ENCODE data around the gene CAMK2A.

Gene CAMK2A

DNA sequence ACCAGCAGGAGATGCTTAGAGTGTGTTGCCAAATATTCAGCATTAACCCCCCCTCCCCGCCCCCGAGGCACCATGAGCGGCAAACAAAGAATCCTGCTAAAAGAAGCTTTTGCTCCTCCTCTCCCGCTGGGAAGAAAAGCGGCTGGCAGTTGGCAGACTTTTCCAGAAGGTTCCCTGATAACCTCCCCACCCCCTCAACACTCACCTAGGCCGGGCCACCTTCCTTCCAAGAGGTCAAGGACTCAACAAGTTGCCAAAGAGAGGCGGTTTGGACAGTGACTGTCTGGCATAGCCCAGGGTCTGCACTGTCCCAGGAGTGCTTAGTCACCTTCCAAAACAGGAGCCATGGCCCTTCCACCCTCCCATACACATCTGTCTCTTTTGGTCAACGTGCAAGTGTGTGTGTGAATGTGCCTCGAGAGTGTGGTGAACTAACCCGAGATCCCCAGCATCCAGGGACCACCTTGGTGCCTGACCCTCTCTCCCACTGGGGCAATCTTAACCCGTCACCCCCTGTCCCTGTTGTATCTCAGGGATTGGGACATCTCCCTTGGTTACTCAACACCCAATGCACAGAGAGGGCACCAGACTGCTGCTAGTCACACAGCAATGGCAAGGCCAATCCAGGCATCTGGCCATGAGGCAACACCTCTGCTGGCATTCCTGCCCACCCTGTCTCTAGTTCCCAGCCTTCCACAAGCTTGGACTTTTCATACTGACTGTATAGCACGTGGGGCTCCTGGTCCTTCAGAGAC, 18.9 kb downstream of the CAMK2A start:
- Histone ChIP-seq H3K4me2 (ENCODE audit: low read length) (no peak overlapping the region), H3K36me3 (ENCODE audit: insufficient read depth, low read length) (no peaks in the 10 kb centered on the region), H3K4me1 (ENCODE audit: control insufficient read depth, insufficient read depth, low read length) (peaks cover 3% of the 10 kb centered on the region), H3K4me3 (ENCODE audit: low read length) (no peak overlapping the region), H3K27me3 (ENCODE audit: control insufficient read depth, insufficient read depth, low read length) (peaks cover 7% of the 10 kb centered on the region), H3K9me3 (replicated peaks; ENCODE audit: low read length) (no peaks in the 10 kb centered on the region), H3K9ac (ENCODE audit: low read depth, low read length) (no peak overlapping the region)

DNA sequence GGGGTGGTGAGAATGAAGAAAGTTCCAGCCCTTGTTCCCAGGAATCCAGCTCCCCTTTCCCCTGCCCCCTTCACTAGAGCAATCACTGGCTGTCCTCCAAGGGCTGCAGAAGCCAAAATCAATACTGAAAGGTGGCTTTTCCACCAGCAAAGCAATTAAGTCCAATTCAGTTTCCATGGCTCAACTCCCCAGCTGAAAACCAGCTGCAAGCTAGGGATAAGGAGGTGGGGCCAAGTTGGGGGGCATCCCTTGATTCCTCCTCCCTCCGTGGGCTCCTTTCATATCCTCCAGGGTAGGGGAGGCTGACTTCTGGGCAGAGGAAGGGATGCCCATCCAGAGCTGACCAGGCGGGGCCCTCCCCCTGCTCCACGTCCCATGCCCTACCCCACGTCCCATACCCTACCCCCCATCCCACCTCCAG, 22.7 kb downstream of the CAMK2A start:
- H3K27me3 ChIP-seq (ENCODE audit: control insufficient read depth, insufficient read depth, low read length) = no peaks in the 10 kb centered on the region
- no peak overlapping the region for H3K4me2 ChIP-seq (ENCODE audit: low read length)
- H3K36me3 ChIP-seq (ENCODE audit: insufficient read depth, low read length) = no peaks in the 10 kb centered on the region
- no peak overlapping the region for H3K9ac ChIP-seq (ENCODE audit: low read depth, low read length)
- H3K9me3 ChIP-seq (replicated peaks; ENCODE audit: low read length) = no peaks in the 10 kb centered on the region
- peaks cover 22% of the 10 kb centered on the region for H3K4me1 ChIP-seq (ENCODE audit: control insufficient read depth, insufficient read depth, low read length)
- no peak overlapping the region for H3K4me3 ChIP-seq (ENCODE audit: low read length)

- no peaks in the 10 kb centered on the region for H3K9me3 ChIP-seq (replicated peaks; ENCODE audit: low read length)
- no peak overlapping the region for H3K4me3 ChIP-seq (ENCODE audit: low read length)
- H3K4me2 ChIP-seq (ENCODE audit: low read length) = no peak overlapping the region
- peaks cover 31% of the 10 kb centered on the region for H3K4me1 ChIP-seq (ENCODE audit: control insufficient read depth, insufficient read depth, low read length)
- no peak overlapping the region for H3K9ac ChIP-seq (ENCODE audit: low read depth, low read length)
- no peaks in the 10 kb centered on the region for H3K36me3 ChIP-seq (ENCODE audit: insufficient read depth, low read length)
- H3K27me3 ChIP-seq (ENCODE audit: control insufficient read depth, insufficient read depth, low read length) = no peaks in the 10 kb centered on the region
Observed at GRCh38 chr5:150265870-150266383, 23.6 kb downstream of the CAMK2A start.

DNA sequence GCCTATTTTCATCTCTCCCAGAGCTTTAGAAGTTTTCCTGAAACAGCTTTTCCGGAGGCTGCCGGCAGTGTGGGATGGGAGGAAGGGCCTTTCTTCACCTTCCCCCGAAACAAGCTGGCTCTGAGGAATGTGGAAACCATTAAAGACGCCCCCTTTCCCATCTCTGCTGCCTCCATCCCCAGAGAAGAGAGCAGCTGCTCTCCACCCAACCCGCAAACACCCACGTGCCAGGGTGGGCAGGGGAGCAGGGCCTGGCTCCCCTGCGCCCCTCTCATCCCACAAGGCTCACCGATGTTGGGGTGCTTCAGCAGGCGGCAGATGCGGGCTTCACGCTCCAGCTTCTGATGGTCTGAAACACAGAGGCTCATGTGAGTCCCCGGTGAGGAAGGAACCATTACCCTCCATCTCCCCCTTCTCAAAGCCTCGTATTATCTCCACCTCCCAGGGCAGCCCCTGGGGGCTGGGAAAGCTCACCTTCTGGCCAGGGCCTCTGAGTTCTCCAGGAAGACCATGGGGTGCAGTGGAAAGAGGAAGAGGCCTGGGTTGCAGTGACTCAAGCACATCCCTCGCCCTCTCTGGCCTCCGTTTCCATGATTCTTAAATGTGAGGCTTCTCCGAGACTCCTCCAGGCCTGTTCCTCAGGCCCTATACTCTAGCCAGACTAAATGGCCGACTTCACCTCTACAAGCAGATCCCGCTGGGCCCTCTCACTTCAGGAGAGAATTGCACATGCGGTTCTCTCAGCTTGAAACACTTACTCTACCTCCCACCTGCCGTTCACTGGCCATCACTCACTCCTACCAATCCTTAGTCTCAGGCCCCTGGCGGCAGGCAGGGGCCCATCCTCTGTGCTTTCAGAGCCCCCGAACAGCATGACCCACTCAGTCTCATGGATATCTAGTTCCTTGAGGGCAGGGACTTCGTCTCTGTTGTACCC, 24.6 kb downstream of the CAMK2A start:
- Histone ChIP-seq H3K9me3 (replicated peaks; ENCODE audit: low read length) (no peaks in the 10 kb centered on the region), H3K4me1 (ENCODE audit: control insufficient read depth, insufficient read depth, low read length) (peaks cover 32% of the 10 kb centered on the region), H3K4me3 (ENCODE audit: low read length) (no peak overlapping the region), H3K4me2 (ENCODE audit: low read length) (peak overlapping the region; percentile 55), H3K36me3 (ENCODE audit: insufficient read depth, low read length) (no peaks in the 10 kb centered on the region), H3K27me3 (ENCODE audit: control insufficient read depth, insufficient read depth, low read length) (no peaks in the 10 kb centered on the region), H3K9ac (ENCODE audit: low read depth, low read length) (no peak overlapping the region)

DNA sequence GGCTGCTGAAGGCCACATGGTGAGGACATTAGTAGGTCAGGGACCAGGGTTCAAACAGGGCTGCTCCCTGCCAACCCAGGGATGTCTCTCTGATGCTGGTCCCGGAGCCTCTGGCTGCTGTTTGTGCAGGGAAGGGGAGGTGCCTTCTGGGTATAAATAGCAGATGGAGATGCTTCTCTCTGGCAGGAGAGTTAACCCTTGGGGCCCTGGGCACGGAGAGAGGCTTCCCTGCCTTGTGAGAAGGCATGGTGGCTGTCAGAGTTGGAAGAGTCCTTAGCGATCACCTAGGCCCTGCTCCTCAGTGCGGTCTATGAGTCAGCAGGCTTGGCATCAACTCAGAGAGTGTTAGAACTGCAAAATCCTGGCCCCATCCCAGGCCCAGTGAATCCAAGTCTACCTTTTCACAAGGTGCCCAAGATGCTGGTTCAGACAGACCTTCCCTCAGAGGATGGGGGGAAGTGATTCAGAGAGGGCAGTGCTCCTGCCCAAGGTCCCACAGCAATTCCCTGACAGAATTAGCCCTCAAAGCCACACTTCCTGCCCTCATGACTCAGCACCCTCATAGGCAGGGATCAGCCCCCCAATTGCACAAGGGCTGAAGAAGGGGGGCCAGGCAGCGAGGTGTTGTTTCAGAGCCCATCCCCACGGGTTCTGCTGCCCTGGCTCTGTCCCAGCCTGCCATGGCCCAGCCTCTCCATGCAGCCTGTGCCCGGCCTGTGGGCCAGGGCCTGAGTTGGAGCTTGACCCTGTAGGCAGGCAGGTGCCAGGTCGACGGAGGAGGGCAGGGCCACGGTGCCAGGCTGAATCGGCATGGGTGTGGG, 25.6 kb downstream of the CAMK2A start:
- H3K4me3 ChIP-seq (ENCODE audit: low read length) = peak overlapping the region; percentile 6

GRCh38 chr5:150263375-150263775, 26.2 kb downstream of the CAMK2A start:
- H3K4me2 ChIP-seq (ENCODE audit: low read length) = peak overlapping the region; percentile 55
- H3K9me3 ChIP-seq (replicated peaks; ENCODE audit: low read length) = no peaks in the 10 kb centered on the region
- H3K36me3 ChIP-seq (ENCODE audit: insufficient read depth, low read length) = no peaks in the 10 kb centered on the region
- peak overlapping the region; percentile 12 for H3K9ac ChIP-seq (ENCODE audit: low read depth, low read length)
- H3K27me3 ChIP-seq (ENCODE audit: control insufficient read depth, insufficient read depth, low read length) = no peaks in the 10 kb centered on the region
- H3K4me3 ChIP-seq (ENCODE audit: low read length) = peak overlapping the region; percentile 6
- peaks cover 32% of the 10 kb centered on the region for H3K4me1 ChIP-seq (ENCODE audit: control insufficient read depth, insufficient read depth, low read length)

More for the DNA sequence above, 25.6 kb downstream of the CAMK2A start:
- Histone ChIP-seq H3K27me3 (ENCODE audit: control insufficient read depth, insufficient read depth, low read length) (no peaks in the 10 kb centered on the region), H3K9ac (ENCODE audit: low read depth, low read length) (peak overlapping the region; percentile 12), H3K4me1 (ENCODE audit: control insufficient read depth, insufficient read depth, low read length) (peaks cover 32% of the 10 kb centered on the region), H3K4me2 (ENCODE audit: low read length) (peak overlapping the region; percentile 55), H3K9me3 (replicated peaks; ENCODE audit: low read length) (no peaks in the 10 kb centered on the region), H3K36me3 (ENCODE audit: insufficient read depth, low read length) (no peaks in the 10 kb centered on the region)

DNA sequence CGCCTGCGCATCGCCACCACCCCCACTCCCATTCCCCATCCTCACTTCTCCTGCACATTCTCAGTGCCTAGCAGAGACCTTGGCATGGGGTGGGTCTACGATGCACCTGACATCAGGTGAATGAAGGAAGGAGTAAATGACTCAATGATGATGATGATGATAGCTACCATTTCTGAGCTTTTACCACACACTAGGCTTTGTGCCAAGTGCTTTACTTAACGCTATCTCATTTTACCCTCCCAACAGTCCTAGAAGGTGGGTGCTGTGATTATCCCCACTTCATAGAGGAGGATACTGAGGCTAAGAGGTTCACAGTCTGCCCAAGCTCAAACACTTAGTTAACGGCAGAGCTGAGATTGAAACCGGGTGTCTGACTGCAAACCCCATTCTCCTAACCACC, 27.1 kb downstream of the CAMK2A start:
- no peak overlapping the region for H3K4me3 ChIP-seq (ENCODE audit: low read length)
- H3K4me1 ChIP-seq (ENCODE audit: control insufficient read depth, insufficient read depth, low read length) = peaks cover 32% of the 10 kb centered on the region
- no peak overlapping the region for H3K9ac ChIP-seq (ENCODE audit: low read depth, low read length)
- no peak overlapping the region for H3K4me2 ChIP-seq (ENCODE audit: low read length)
- H3K9me3 ChIP-seq (replicated peaks; ENCODE audit: low read length) = no peaks in the 10 kb centered on the region
- no peaks in the 10 kb centered on the region for H3K27me3 ChIP-seq (ENCODE audit: control insufficient read depth, insufficient read depth, low read length)
- H3K36me3 ChIP-seq (ENCODE audit: insufficient read depth, low read length) = no peaks in the 10 kb centered on the region

DNA sequence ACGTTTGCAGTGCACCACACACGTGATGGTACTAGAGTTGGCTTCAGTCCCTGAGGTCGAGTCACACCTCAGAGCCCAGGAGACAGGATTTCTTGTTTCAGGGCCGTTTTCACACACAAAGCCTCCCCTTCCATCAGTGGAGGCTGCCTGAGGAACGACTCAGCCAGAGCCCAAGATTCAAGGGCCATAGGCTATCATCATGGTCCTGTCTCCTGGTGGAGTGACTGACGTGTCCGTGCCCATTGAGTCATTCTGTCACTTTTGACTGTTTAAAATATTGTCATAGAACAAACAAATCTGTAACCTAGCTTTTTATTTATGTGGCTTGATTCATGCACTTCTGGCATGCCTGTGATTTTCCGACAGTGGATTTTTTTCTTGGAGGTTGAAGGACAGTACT, 28.3 kb downstream of the CAMK2A start:
- H3K36me3 ChIP-seq (ENCODE audit: insufficient read depth, low read length) = no peaks in the 10 kb centered on the region
- H3K27me3 ChIP-seq (ENCODE audit: control insufficient read depth, insufficient read depth, low read length) = no peaks in the 10 kb centered on the region
- no peak overlapping the region for H3K4me3 ChIP-seq (ENCODE audit: low read length)
- no peak overlapping the region for H3K9ac ChIP-seq (ENCODE audit: low read depth, low read length)
- no peak overlapping the region for H3K4me2 ChIP-seq (ENCODE audit: low read length)
- H3K4me1 ChIP-seq (ENCODE audit: control insufficient read depth, insufficient read depth, low read length) = peaks cover 29% of the 10 kb centered on the region
- no peaks in the 10 kb centered on the region for H3K9me3 ChIP-seq (replicated peaks; ENCODE audit: low read length)

DNA sequence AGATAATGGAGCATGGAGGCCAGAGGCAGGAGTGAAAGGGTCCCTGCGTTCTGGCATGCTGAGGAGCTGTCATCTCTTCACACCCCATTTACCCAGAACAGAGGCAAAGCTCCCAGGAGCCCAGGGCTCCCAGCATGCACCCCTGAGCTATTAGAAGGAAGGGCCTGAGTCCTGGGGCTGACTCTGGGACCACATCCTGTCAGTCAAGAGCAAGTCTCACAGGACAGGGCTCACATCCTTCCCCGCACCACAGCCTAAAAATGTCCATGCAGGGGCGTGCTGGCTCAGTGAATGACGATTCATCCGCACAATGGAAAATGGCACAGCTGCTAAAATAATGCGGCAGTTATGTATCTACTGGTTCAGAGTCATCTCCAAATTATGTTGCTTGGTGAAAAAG, 31.4 kb downstream of the CAMK2A start:
- no peaks in the 10 kb centered on the region for H3K9me3 ChIP-seq (replicated peaks; ENCODE audit: low read length)
- H3K4me1 ChIP-seq (ENCODE audit: control insufficient read depth, insufficient read depth, low read length) = peaks cover 11% of the 10 kb centered on the region
- no peak overlapping the region for H3K4me2 ChIP-seq (ENCODE audit: low read length)
- H3K4me3 ChIP-seq (ENCODE audit: low read length) = no peak overlapping the region
- no peak overlapping the region for H3K9ac ChIP-seq (ENCODE audit: low read depth, low read length)
- no peaks in the 10 kb centered on the region for H3K36me3 ChIP-seq (ENCODE audit: insufficient read depth, low read length)
- H3K27me3 ChIP-seq (ENCODE audit: control insufficient read depth, insufficient read depth, low read length) = no peaks in the 10 kb centered on the region

DNA sequence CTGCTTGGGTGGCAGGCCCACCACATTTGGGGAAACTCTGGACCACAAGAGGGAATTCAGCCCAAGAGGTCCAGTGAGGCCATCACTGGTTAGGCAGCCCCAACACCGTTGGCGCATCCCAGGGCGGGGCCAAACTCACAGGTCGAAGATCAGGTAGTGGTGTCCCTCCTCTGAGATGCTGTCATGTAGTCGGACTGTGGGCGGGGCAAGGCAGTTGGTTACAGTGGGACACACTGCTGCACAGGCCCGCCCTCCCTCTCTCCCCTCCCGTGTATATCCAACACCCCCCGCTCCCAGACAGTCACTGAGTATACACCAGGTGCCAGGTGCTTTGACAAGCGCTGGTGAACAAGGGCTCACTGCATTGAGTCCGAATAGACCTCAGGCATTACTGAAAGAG, 32.1 kb downstream of the CAMK2A start:
- Histone ChIP-seq H3K4me1 (ENCODE audit: control insufficient read depth, insufficient read depth, low read length) (peaks cover 10% of the 10 kb centered on the region), H3K27me3 (ENCODE audit: control insufficient read depth, insufficient read depth, low read length) (no peaks in the 10 kb centered on the region), H3K4me3 (ENCODE audit: low read length) (no peak overlapping the region), H3K4me2 (ENCODE audit: low read length) (no peak overlapping the region), H3K36me3 (ENCODE audit: insufficient read depth, low read length) (no peaks in the 10 kb centered on the region), H3K9ac (ENCODE audit: low read depth, low read length) (no peak overlapping the region), H3K9me3 (replicated peaks; ENCODE audit: low read length) (no peaks in the 10 kb centered on the region)

Measured in skeletal muscle satellite cell (primary cell).